Stimulated activated CD4-positive, alpha-beta T cell treated with anti-CD3 and anti-CD28 coated beads, Interleukin-1b, Interleukin-23, amount 100 ng/mL, for 4 hours (primary cell): ENCODE results near the gene ICAM1.
A peak's percentile ranks its signal among the peaks of the same experiment; 100 is the strongest.
"Not testable (repeated sequence)": the region's sequence is repeated elsewhere in the genome, so short reads cannot be mapped to it uniquely, and the experiment has no call there.

Experiments
- DNase-seq, 2 donors: peaks; one replicate each; pipeline ENCODE4 v3.0.0-alpha.2; 2020; ENCODE audit warnings: low read depth in 2 of 2

ICAM1 gene

GRCh38 chr19:10270616-10271394 is at the start of gene ICAM1:
ICAM1 (plus strand) TSS chr19:10271120; CDS start chr19:10271160, 40 bp downstream.
- peak; percentile 56 to 64 for DNase-seq

- DNase-seq, result no peak
Measured at GRCh38 chr19:10222201-10222890, 48.6 kb upstream of the ICAM1 start.

- DNase-seq, result no peak
Measured at GRCh38 chr19:10223488-10224213, 47.3 kb upstream of the ICAM1 start.

- DNase-seq, result no peak
Measured at GRCh38 chr19:10224337-10224736, 46.6 kb upstream of the ICAM1 start.

GRCh38 chr19:10226021-10226375 is 44.9 kb upstream of the ICAM1 start:
- no peak for DNase-seq

GRCh38 chr19:10226376-10227025 is 44.4 kb upstream of the ICAM1 start:
- no peak for DNase-seq

GRCh38 chr19:10227026-10227971 is 43.6 kb upstream of the ICAM1 start:
- DNase-seq, result no peak

GRCh38 chr19:10228393-10228792 is 42.5 kb upstream of the ICAM1 start:
- no peak for DNase-seq

- no peak for DNase-seq
Measured at GRCh38 chr19:10228920-10229319, 42.0 kb upstream of the ICAM1 start.

- DNase-seq, result peak; percentile 63 to 72
Measured at GRCh38 chr19:10230173-10230860, 40.6 kb upstream of the ICAM1 start.

GRCh38 chr19:10230861-10231611 is 39.9 kb upstream of the ICAM1 start, which contains the start of gene S1PR2:
S1PR2 (minus strand) TSS chr19:10231331; CDS start chr19:10224905, 6,426 bp downstream.
- DNase-seq, result peak; percentile 53 to 71

GRCh38 chr19:10231612-10232228 is 39.2 kb upstream of the ICAM1 start:
- DNase-seq, result no peak

GRCh38 chr19:10233946-10234345 is 37.0 kb upstream of the ICAM1 start:
- no peak for DNase-seq

GRCh38 chr19:10235003-10235402 is 35.9 kb upstream of the ICAM1 start:
- DNase-seq, result no peak

- not testable (repeated sequence) for DNase-seq
Measured at GRCh38 chr19:10235409-10235808, 35.5 kb upstream of the ICAM1 start.

- DNase-seq, result no peak
Measured at GRCh38 chr19:10237702-10238101, 33.2 kb upstream of the ICAM1 start.

GRCh38 chr19:10238172-10238783 is 32.6 kb upstream of the ICAM1 start:
- DNase-seq, result no peak

GRCh38 chr19:10241826-10242449 is 29.0 kb upstream of the ICAM1 start:
- DNase-seq, result not testable (repeated sequence)
